ENCODE data around the gene MIPOL1. TPM values are rescaled to one million over a fixed set of nuclear protein-coding genes. Genes with fewer than 3 reads are reported as not detected.
A peak's percentile ranks its signal among the peaks of the same experiment; 100 is the strongest.

MIPOL1 gene
- total RNA-seq, 2 donors from 2014 or later, result 8.6 to 27.0 TPM

DNA sequence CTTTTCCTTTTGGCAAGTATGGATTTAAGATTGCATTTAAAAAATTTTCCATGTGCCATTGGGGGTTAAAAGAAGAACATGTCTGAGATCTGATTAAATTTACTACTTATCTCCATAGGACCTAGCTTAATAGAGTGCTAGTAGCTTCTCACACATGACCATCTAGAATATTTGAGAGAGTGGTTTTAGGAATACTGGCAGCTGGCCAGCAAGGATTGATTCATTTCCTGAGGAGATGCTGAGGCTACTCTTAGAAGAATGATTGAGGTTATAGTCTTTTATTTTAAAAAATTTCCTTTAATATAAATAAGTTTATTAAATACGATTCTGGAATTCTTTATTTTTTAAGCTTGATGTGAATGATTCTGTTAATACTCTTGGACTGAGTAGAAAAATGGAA, 56.2 kb downstream of the MIPOL1 start:
- TF ChIP-seq, protein P1, sequence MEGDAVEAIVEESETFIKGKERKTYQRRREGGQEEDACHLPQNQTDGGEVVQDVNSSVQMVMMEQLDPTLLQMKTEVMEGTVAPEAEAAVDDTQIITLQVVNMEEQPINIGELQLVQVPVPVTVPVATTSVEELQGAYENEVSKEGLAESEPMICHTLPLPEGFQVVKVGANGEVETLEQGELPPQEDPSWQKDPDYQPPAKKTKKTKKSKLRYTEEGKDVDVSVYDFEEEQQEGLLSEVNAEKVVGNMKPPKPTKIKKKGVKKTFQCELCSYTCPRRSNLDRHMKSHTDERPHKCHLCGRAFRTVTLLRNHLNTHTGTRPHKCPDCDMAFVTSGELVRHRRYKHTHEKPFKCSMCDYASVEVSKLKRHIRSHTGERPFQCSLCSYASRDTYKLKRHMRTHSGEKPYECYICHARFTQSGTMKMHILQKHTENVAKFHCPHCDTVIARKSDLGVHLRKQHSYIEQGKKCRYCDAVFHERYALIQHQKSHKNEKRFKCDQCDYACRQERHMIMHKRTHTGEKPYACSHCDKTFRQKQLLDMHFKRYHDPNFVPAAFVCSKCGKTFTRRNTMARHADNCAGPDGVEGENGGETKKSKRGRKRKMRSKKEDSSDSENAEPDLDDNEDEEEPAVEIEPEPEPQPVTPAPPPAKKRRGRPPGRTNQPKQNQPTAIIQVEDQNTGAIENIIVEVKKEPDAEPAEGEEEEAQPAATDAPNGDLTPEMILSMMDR (IDR thresholded peaks at IDR 0.05), result no peak
- no peak for TF ChIP-seq POLR2A (IDR thresholded peaks at IDR 0.05)
- H3K27ac ChIP-seq, result no peak overlapping the region
- WGBS, 2 donors, result 76 to 88% methylated on average over 1 of the region's 1 CpG
- H3K4me3 ChIP-seq, result no peak overlapping the region
- DNase-seq (peak in 2 of 4 donors; percentile 6 to 11), ATAC-seq (no peak)
- H3K9me3 ChIP-seq, result no peaks in the 10 kb centered on the region
- no peaks in the 10 kb centered on the region for H3K27me3 ChIP-seq
- no peaks in the 10 kb centered on the region for H3K4me1 ChIP-seq
- no peaks in the 10 kb centered on the region for H3K36me3 ChIP-seq (replicated peaks in 1 of 2; ENCODE audit: insufficient read depth in 1 of 2, low read depth in 2 of 2)
- intact Hi-C loops (cut with DNase I), result no loop called here

DNA sequence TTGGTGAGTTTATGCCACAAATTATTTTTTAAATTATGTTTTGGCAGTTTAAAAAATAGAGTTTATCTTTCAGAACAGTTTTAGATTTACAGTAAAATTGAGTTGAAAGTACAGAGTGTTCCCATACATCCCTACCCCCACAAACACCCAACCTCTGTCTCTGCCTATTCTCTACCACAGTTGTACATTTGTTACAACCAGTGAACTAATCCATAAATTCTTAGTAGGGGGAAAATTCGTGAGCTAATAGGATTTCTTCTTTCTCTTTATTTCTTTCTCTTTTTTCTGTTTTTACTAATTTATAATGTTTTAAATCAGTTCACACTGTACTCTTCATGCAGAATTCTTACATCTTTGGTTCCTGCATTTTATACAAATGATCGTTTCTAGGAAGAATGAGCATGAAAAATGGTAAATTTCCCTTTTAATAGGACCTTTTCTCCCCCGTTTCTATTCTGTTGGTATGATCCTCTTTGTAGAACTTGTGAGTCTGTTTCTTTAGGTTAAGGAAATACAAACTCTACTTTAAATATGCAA, 56.7 kb downstream of the MIPOL1 start:
- no peak for ATAC-seq
- Histone ChIP-seq H3K27me3 (no peaks in the 10 kb centered on the region), H3K4me3 (no peak overlapping the region), H3K4me1 (no peaks in the 10 kb centered on the region), H3K27ac (no peak overlapping the region), H3K36me3 (replicated peaks in 1 of 2; ENCODE audit: insufficient read depth in 1 of 2, low read depth in 2 of 2) (no peaks in the 10 kb centered on the region), H3K9me3 (no peaks in the 10 kb centered on the region)
- TF ChIP-seq, protein P1 (IDR thresholded peaks at IDR 0.05), result no peak
- no peak for TF ChIP-seq POLR2A (IDR thresholded peaks at IDR 0.05)
- WGBS, 2 donors, result 74 to 82% methylated on average over 3 of the region's 3 CpGs
- DNase-seq, result no peak
- intact Hi-C loops (cut with DNase I), result no loop called here

DNA sequence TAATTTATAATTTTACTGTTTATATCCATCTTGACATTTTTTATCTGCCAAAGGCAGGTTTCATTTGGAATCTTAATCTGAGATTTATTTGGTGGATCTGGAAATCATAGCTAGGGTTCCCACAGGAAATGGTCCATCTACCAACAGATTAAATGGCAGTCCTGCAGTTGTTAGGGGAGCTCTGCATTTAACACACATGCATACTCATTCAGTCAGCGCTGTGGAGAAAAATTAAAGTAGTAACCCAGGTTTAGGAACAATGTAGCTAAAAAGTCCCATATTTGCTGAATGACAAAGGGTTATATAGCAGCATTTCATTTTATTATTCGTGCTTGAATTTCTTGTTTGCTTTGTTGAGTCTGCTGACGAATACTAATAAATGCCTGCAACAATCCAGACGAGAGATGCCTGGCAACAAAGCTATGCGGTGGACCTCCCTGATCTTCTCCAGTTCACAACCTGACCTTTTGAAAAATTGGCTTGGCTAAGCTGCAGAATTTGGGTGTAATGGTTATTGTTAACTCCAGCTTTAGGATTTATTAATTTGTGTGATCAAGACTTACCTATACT, 59.8 kb downstream of the MIPOL1 start:
- ATAC-seq (no peak), DNase-seq (no peak)
- Histone ChIP-seq H3K27me3 (no peaks in the 10 kb centered on the region), H3K9me3 (no peaks in the 10 kb centered on the region), H3K4me3 (no peak overlapping the region), H3K4me1 (no peaks in the 10 kb centered on the region), H3K27ac (no peak overlapping the region), H3K36me3 (replicated peaks in 1 of 2; ENCODE audit: insufficient read depth in 1 of 2, low read depth in 2 of 2) (no peaks in the 10 kb centered on the region)
- WGBS, 2 donors, result 80 to 86% methylated on average over 5 of the region's 5 CpGs
- intact Hi-C loops (cut with DNase I), result no loop called here
- no peak for TF ChIP-seq POLR2A (IDR thresholded peaks at IDR 0.05)
- TF ChIP-seq, protein P1 (IDR thresholded peaks at IDR 0.05), result no peak

DNA sequence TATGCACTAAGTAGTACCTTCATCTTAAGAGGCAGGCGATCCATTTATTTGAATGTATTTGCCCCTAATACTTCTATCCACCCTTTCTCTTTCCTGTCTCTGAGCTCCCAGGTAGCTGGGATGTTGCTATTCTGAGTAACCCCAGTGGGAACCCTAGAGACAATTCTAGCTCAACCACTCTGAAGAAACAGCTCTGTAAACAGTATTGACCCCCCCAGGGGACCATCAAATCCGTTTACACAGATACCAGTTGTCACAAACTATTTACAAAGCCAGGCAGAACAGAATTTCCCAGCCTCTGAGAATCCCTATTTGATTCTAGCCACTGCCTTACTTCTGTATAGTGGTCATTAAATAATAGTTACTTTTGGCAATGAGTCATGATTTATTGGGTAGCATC, 64.9 kb downstream of the MIPOL1 start:
- H3K27me3 ChIP-seq, result no peaks in the 10 kb centered on the region
- H3K4me1 ChIP-seq, result no peaks in the 10 kb centered on the region
- H3K36me3 ChIP-seq (replicated peaks in 1 of 2; ENCODE audit: insufficient read depth in 1 of 2, low read depth in 2 of 2), result no peaks in the 10 kb centered on the region
- H3K4me3 ChIP-seq, result no peak overlapping the region
- TF ChIP-seq, protein P1 (IDR thresholded peaks at IDR 0.05), result no peak
- TF ChIP-seq POLR2A (IDR thresholded peaks at IDR 0.05), result no peak
- no peak for DNase-seq
- 64 to 71% methylated on average over 2 of the region's 2 CpGs for WGBS, 2 donors
- no peak for ATAC-seq
- intact Hi-C loops (cut with DNase I), result no loop called here
- no peak overlapping the region for H3K27ac ChIP-seq
- no peaks in the 10 kb centered on the region for H3K9me3 ChIP-seq

DNA sequence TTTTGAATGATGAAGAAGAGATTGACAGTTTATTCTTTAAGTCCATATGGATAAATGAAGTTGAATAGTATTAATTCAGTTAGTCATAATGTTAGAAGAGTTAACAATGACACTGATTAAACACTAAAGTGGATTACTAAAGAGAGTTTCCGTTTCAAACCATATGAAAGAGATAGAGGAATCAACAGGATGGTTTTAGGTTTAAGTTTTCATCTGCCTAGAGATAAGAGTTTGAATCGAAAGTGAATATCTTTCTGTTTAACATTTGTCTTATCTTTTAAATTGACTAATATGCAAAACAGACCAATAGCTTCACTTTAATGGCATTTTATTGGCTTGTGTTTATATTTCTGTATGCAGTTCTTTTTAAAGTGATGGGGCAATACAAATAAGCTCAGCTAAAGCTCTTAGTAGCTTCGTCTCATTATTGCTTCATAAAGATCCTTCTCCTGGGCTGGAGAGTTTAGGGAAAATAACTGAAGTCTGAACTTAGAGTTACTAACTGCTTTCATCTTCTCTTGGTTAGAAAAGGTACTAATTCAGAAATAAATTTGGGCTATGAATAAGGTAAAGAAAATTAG, 66.0 kb downstream of the MIPOL1 start:
- no peaks in the 10 kb centered on the region for H3K4me1 ChIP-seq
- no peaks in the 10 kb centered on the region for H3K9me3 ChIP-seq
- TF ChIP-seq, protein P1 (IDR thresholded peaks at IDR 0.05), result no peak
- no peak for TF ChIP-seq POLR2A (IDR thresholded peaks at IDR 0.05)
- H3K36me3 ChIP-seq (replicated peaks in 1 of 2; ENCODE audit: insufficient read depth in 1 of 2, low read depth in 2 of 2), result no peaks in the 10 kb centered on the region
- intact Hi-C loops (cut with DNase I), result no loop called here
- WGBS, 2 donors, result 60 to 65% methylated on average over 3 of the region's 3 CpGs
- no peak for ATAC-seq
- DNase-seq, result no peak
- no peaks in the 10 kb centered on the region for H3K27me3 ChIP-seq
- no peak overlapping the region for H3K27ac ChIP-seq
- no peak overlapping the region for H3K4me3 ChIP-seq
